ENCODE results near the gene TUSC7.

Gene TUSC7

GRCh38 chr3:116709479-116709878 lies at the start of gene TUSC7:
TUSC7 (plus strand) TSS chr3:116709779.
- no peak for DNase-seq (ENCODE audit: low read depth)

- DNase-seq (ENCODE audit: low read depth): no peak
These were observed 48.4 kb upstream of the TUSC7 start for GRCh38 chr3:116661196-116661595.

GRCh38 chr3:116663161-116664110 lies 46.1 kb upstream of the TUSC7 start:
- DNase-seq (ENCODE audit: low read depth): no peak

- no peak for DNase-seq (ENCODE audit: low read depth)
These were observed 42.3 kb upstream of the TUSC7 start for GRCh38 chr3:116667324-116667723.

GRCh38 chr3:116667791-116668190 lies 41.8 kb upstream of the TUSC7 start:
- DNase-seq (ENCODE audit: low read depth): no peak

- DNase-seq (ENCODE audit: low read depth): no peak
These were observed 40.0 kb upstream of the TUSC7 start for GRCh38 chr3:116669576-116669975.

- no peak for DNase-seq (ENCODE audit: low read depth)
These were observed 38.4 kb upstream of the TUSC7 start for GRCh38 chr3:116671151-116671550.

GRCh38 chr3:116678853-116679252 lies 30.7 kb upstream of the TUSC7 start:
- DNase-seq (ENCODE audit: low read depth): no peak

GRCh38 chr3:116691041-116691440 lies 18.5 kb upstream of the TUSC7 start:
- DNase-seq (ENCODE audit: low read depth): no peak

- no peak for DNase-seq (ENCODE audit: low read depth)
These were observed 8.5 kb upstream of the TUSC7 start for GRCh38 chr3:116701070-116701469.

GRCh38 chr3:116702334-116702733 lies 7.2 kb upstream of the TUSC7 start:
- DNase-seq (ENCODE audit: low read depth): no peak

GRCh38 chr3:116707531-116707930 lies 2.0 kb upstream of the TUSC7 start:
- no peak for DNase-seq (ENCODE audit: low read depth)

GRCh38 chr3:116716490-116716889 lies 6.9 kb downstream of the TUSC7 start:
- no peak for DNase-seq (ENCODE audit: low read depth)

GRCh38 chr3:116717566-116717965 lies 8.0 kb downstream of the TUSC7 start:
- no peak for DNase-seq (ENCODE audit: low read depth)

- DNase-seq (ENCODE audit: low read depth): no peak
These were observed 18.9 kb downstream of the TUSC7 start for GRCh38 chr3:116728454-116728853.

- no peak for DNase-seq (ENCODE audit: low read depth)
These were observed 24.7 kb downstream of the TUSC7 start for GRCh38 chr3:116734243-116734642.

- DNase-seq (ENCODE audit: low read depth): no peak
These were observed 30.1 kb downstream of the TUSC7 start for GRCh38 chr3:116739678-116740077.

GRCh38 chr3:116740293-116740692 lies 30.7 kb downstream of the TUSC7 start:
- no peak for DNase-seq (ENCODE audit: low read depth)

- no peak for DNase-seq (ENCODE audit: low read depth)
These were observed 31.9 kb downstream of the TUSC7 start for GRCh38 chr3:116741467-116741866.

- no peak for DNase-seq (ENCODE audit: low read depth)
These were observed 33.5 kb downstream of the TUSC7 start for GRCh38 chr3:116743062-116743461.

- DNase-seq (ENCODE audit: low read depth): no peak
These were observed 39.8 kb downstream of the TUSC7 start for GRCh38 chr3:116749388-116749787.

GRCh38 chr3:116757315-116757714 lies 47.7 kb downstream of the TUSC7 start:
- no peak for DNase-seq (ENCODE audit: low read depth)

GRCh38 chr3:116759316-116759715 lies 49.7 kb downstream of the TUSC7 start:
- no peak for DNase-seq (ENCODE audit: low read depth)
